Retinal pigment epithelial cell (primary cell): ENCODE results near the gene TBX5.

Experiments
- DNase-seq: peaks from one replicate; pipeline ENCODE4 v3.0.0-alpha.2; 2010; ENCODE audit warnings: low read depth
- H3K4me3 ChIP-seq: 2 replicates; pipeline ENCODE4 v1.5.1; 2011; ENCODE audit warnings: mild to moderate bottlenecking, low read length, control low read depth, moderate library complexity
- TF ChIP-seq, protein P1 (sequence below): conservative IDR thresholded peaks from 2 replicates; pipeline ENCODE4 v1.5.1; 2011; ENCODE audit warnings: low read depth, low read length, control low read depth, inconsistent platforms

The TBX5 gene

DNA sequence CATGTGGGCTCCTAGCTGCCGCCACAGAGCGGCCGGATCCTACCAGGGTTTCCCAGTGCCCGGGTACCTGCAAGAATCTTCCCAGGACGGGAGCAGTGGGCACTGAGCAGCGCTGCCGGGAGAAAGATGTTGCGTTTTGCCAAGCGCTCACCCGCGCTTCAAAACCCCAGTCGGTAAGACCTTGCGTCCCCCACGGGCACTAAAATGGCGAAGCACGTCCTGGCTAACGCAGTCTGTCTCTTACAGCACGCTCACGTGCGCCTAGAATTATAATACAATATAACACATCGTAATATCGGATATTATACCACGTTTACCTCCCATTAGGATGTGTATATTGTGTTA, 35.1 kb upstream of the TBX5 start:
- DNase-seq, result no peak
- TF ChIP-seq, protein P1, sequence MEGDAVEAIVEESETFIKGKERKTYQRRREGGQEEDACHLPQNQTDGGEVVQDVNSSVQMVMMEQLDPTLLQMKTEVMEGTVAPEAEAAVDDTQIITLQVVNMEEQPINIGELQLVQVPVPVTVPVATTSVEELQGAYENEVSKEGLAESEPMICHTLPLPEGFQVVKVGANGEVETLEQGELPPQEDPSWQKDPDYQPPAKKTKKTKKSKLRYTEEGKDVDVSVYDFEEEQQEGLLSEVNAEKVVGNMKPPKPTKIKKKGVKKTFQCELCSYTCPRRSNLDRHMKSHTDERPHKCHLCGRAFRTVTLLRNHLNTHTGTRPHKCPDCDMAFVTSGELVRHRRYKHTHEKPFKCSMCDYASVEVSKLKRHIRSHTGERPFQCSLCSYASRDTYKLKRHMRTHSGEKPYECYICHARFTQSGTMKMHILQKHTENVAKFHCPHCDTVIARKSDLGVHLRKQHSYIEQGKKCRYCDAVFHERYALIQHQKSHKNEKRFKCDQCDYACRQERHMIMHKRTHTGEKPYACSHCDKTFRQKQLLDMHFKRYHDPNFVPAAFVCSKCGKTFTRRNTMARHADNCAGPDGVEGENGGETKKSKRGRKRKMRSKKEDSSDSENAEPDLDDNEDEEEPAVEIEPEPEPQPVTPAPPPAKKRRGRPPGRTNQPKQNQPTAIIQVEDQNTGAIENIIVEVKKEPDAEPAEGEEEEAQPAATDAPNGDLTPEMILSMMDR, result no peak
- H3K4me3 ChIP-seq, result no peak overlapping the region

DNA sequence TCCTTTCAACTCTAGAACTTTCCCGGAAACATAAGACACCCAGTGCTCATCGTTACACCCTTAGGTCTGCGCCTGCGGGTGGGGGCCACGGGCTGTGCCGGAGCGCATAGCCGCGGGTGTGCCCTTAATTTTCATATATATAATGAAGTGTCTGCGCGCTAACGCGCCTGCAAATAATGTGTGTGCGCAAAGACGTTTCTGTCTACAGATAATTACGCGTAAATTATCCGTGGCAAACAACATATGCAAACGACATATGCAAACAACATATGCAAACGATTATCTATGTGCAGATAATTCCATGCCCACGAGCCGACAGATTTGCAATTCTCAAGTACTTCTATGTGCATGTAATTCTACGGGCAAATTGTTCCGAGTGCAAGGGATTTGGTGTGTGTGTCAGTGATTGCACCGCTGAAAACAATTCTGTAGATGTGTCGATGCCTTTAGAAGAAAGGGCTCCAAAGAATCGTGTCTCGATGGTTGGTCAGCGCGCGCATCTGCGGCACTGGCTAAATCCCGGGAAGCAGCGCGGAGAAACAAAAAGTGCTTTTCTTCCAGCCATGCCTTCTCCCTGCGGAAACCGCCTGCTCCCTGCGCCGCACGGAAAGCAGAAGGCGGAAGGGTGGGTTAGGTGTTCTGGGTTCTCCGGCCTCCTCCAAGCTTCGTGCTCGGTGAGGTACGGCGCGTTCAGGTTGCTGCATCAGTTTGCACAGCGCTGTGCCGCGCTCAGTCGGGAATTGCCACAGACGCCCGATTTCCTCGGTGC, 34.5 kb upstream of the TBX5 start:
- H3K4me3 ChIP-seq, result no peak overlapping the region
- TF ChIP-seq, protein P1, result no peak
- DNase-seq, result no peak

- TF ChIP-seq, protein P1, result no peak
- no peak for DNase-seq
- H3K4me3 ChIP-seq, result no peak overlapping the region
These were observed 33.9 kb upstream of the TBX5 start for GRCh38 chr12:114439817-114440216.

DNA sequence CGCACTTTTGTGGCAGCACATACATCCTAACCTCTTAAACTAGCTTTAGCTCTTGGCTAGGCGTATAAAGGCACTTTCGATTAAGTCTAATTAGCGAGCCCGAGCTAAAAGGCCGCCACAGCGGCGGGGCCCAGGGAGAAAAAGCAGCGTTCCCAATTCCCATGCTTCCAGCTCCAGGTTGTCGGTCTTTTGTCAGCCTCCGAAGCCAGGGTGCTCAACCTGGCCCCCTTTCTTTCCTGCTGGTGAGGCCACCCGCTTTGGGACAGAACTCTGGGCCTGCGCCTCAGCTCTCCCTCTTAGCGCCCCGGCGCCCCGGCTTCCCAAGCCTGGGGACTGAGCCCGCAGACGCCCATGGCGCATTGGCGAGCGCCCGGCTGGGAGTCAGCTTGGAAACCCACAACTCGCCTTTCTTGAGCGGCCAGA, 33.3 kb upstream of the TBX5 start:
- TF ChIP-seq, protein P1, result no peak
- H3K4me3 ChIP-seq, result no peak overlapping the region
- no peak for DNase-seq

- H3K4me3 ChIP-seq, result no peak overlapping the region
- DNase-seq, result no peak
- TF ChIP-seq, protein P1, result no peak
These were observed 32.8 kb upstream of the TBX5 start for GRCh38 chr12:114438635-114439256.

- TF ChIP-seq, protein P1, result no peak
- H3K4me3 ChIP-seq, result no peak overlapping the region
- DNase-seq, result no peak
These were observed 28.4 kb upstream of the TBX5 start for GRCh38 chr12:114434341-114434740.

DNA sequence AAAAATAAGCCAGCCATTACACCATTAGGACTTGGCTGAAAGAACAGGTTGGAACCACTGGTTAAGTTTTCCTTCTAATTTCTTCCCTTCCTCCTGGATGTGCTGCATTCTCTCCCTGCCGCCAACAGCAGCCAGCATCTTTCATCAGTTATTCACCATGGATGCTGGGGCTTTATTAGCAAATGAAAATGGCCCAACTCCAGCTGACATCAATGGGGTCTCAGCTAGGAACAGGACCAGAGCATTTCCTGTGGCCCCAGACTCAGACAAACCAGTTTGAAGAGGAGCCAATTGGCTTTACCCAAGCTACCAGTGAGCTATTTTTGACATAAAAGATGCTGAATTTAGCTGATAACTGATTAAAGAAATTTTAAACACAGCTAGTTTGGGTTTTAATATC, 26.0 kb upstream of the TBX5 start:
- TF ChIP-seq, protein P1, result no peak
- DNase-seq, result no peak
- H3K4me3 ChIP-seq, result no peak overlapping the region
